Mucosa of descending colon (tissue), 3 donors: ENCODE measurements around the gene SLCO4C1. TPM values are rescaled to one million over a fixed set of nuclear protein-coding genes. Genes with fewer than 3 reads are reported as not detected.

Experiments
- ATAC-seq: fragments of 200-7000 bp; cut with Tn5 transposase; one replicate; pipeline ENCODE4 v1.9.1; 2020; ENCODE audit warnings: mild to moderate bottlenecking, moderate library complexity
- DNase-seq, 3 donors: peaks; one replicate each; pipeline ENCODE4 v3.0.0-alpha.2; 2020
- H3K36me3 ChIP-seq: fragments of 200-600 bp; one replicate; pipeline ENCODE4 v1.8.0; 2021; ENCODE audit warnings: low read depth, mild to moderate bottlenecking
- H3K4me1 ChIP-seq: fragments of 200-600 bp; one replicate; pipeline ENCODE4 v1.8.0; 2021; ENCODE audit warnings: low read depth, mild to moderate bottlenecking
- H3K4me3 ChIP-seq: fragments of 200-600 bp; one replicate; pipeline ENCODE4 v1.8.0; 2021; ENCODE audit warnings: mild to moderate bottlenecking
- H3K9me3 ChIP-seq: fragments of 200-600 bp; one replicate; pipeline ENCODE4 v1.8.0; 2021; ENCODE audit warnings: mild to moderate bottlenecking
- CTCF ChIP-seq: fragments of 200-600 bp; IDR thresholded peaks from one replicate; pipeline ENCODE4 v1.8.0; 2022; ENCODE audit warnings: antibody characterized with exemption, mild to moderate bottlenecking
- intact Hi-C, 2 donors: fragments of 100-400 bp; cut with DNase I in 1 of 2; cut with micrococcal nuclease in 1 of 2; formaldehyde crosslinking; loops; one replicate each; pipeline versions ENCODE4 v1.11.0 to v1.11.1; 2022; cut with DNase I, micrococcal nuclease
- total RNA-seq, 3 donors: library from RNA; stranded (reverse); fragmentation: NEBNext Ultra II Directional in 2 of 3; extraction: Animal tissue kit (Norgen Biotek cat#: 25700) in 2 of 3; gene quantifications; one replicate each; pipeline versions ENCODE4 v1.2.1 to v1.2.4, GENCODE V29; 2021 to 2023
- donor health status: DM: no; HTN: no; CAD: no; lungs with moderate emphysema.
- donor health status: DM: no; HTN: no; CAD: no.
- donor health status: DM: no; HTN: yes; CAD: no.

SLCO4C1 gene
- total RNA-seq, 3 donors from 2014 or later: 2.5 to 3.6 (median 2.6) TPM

GRCh38 chr5:102295534-102296177 is 428 bp downstream of the SLCO4C1 start:
- DNase-seq (peak; percentile 23 to 53 (median 43)), ATAC-seq (peak; percentile 49)
- no peaks in the 10 kb centered on the region for H3K36me3 ChIP-seq
- intact Hi-C loops: no loop called here
- H3K4me1 ChIP-seq: peaks cover 9% of the 10 kb centered on the region
- H3K4me3 ChIP-seq: peak overlapping the region; percentile 13
- no peak for TF ChIP-seq CTCF
- no peaks in the 10 kb centered on the region for H3K9me3 ChIP-seq

- Histone ChIP-seq H3K36me3 (no peaks in the 10 kb centered on the region), H3K4me1 (peaks cover 9% of the 10 kb centered on the region), H3K9me3 (no peaks in the 10 kb centered on the region), H3K4me3 (no peak overlapping the region)
- DNase-seq (no peak), ATAC-seq (no peak)
- TF ChIP-seq CTCF: no peak
- intact Hi-C loops: no loop called here
These were observed 1.1 kb downstream of the SLCO4C1 start for GRCh38 chr5:102294886-102295395.

DNA sequence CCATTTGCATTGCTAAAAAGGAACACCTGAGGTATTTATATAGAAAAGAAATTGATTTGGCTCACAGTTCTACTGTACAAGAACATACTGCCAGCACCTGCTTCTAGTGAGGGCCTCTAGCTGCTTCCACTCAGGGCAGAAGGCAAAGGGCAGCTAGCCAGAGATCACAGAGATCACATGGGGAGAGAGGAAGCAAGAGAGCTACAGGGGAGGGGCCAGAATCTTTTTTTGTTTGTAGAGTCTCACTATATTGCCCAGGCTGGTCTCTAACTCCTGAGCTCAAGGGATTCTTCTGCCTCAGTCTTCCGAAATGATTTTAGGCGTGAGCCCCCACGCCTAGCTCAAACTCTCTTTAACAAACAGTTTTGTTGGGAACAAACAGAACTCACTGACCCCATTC is 6.1 kb downstream of the SLCO4C1 start:
- Histone ChIP-seq H3K9me3 (no peaks in the 10 kb centered on the region), H3K4me3 (no peak overlapping the region), H3K4me1 (peaks cover 4% of the 10 kb centered on the region), H3K36me3 (no peaks in the 10 kb centered on the region)
- intact Hi-C loops: no loop called here
- TF ChIP-seq CTCF: no peak
- ATAC-seq: peak; percentile 36
- DNase-seq: no peak

- no peak for ATAC-seq
- no peak for TF ChIP-seq CTCF
- H3K4me3 ChIP-seq: no peak overlapping the region
- no peak for DNase-seq
- no peaks in the 10 kb centered on the region for H3K4me1 ChIP-seq
- intact Hi-C loops: no loop called here
- H3K9me3 ChIP-seq: no peaks in the 10 kb centered on the region
- H3K36me3 ChIP-seq: no peaks in the 10 kb centered on the region
These were observed 6.7 kb downstream of the SLCO4C1 start for GRCh38 chr5:102289251-102289899.

DNA sequence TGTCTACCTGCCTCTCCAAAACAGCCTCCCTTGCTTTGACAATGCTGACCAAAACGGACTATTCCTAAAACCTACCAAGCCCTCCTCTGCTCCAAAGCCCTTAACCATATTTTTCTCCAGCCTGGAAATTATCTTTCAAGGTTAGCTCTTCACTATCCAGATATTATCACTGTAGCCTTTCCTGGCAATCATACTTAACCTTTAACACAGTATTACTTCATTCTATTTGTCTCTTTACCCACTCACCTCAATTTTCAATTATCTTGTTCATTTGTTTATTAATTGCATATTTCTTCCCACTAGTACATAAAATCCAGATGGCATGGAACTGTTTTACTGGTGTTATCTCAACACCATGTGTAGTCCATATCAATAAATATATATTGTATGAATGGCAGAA is 7.5 kb downstream of the SLCO4C1 start:
- no peaks in the 10 kb centered on the region for H3K4me1 ChIP-seq
- no peak overlapping the region for H3K4me3 ChIP-seq
- intact Hi-C loops: no loop called here
- no peaks in the 10 kb centered on the region for H3K9me3 ChIP-seq
- no peaks in the 10 kb centered on the region for H3K36me3 ChIP-seq
- DNase-seq (no peak), ATAC-seq (no peak)
- no peak for TF ChIP-seq CTCF
